Panc1 (cell line): ENCODE results near the gene SSX1.
"Not testable (repeated sequence)": the region's sequence is repeated elsewhere in the genome, so short reads cannot be mapped to it uniquely, and the experiment has no call there.

Source experiments
- POLR2AphosphoS5 ChIP-seq: IDR thresholded peaks from 2 replicates; pipeline ENCODE4 v1.6.1; 2012; ENCODE audit warnings: mild to moderate bottlenecking, low read depth, low read length, moderate library complexity
- TF ChIP-seq, protein P1 (sequence below), 2 experiments: IDR thresholded peaks; 2 replicates each; pipeline ENCODE4 v1.6.1; 2011 to 2012; ENCODE audit warnings: low read depth in 2 of 2, control low read depth in 1 of 2, low read length in 1 of 2, mild to moderate bottlenecking in 1 of 2, moderate library complexity in 1 of 2; ENCODE audit not compliant: insufficient read depth in 1 of 2
- TF ChIP-seq, protein P2 (sequence below): fragments of 450-650 bp; IDR thresholded peaks from 2 replicates; pipeline ENCODE4 v1.5.1; 2017; ENCODE audit warnings: mild to moderate bottlenecking

DNA sequence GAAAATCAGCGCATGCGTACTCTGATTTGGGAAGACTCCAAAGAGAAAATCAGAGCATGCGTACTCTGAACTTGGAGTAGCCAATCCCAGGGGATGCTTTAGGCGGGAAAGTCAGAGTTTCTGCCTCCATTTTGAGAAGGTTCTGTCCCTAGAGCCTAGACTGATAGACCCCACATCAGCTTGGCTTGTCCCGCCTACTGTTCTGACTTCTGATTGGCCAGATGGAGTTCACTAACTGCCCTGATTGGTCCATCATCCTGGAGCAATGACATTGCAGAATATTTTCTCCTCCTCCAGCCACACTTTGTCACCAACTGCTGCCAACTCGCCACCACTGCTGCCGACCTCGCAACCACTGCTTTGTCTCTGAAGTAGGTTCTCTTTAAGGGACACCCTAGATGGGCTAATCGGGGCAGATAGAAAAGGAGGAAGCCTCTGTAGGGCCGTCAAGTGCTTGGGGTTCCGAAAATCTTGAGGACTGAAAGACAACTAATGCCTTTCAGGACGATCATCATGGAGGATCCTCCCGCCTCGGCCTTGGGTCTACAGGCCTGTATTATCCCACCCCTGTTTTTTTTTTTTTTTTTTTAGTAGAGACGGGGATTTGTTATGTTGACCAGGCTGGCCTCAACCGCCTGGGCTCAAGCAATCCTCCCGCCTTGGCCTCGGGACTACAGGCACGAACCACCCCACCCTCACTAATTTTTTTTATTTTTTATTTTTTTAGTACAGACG lies at the start of gene SSX1:
- TF ChIP-seq, protein P1, sequence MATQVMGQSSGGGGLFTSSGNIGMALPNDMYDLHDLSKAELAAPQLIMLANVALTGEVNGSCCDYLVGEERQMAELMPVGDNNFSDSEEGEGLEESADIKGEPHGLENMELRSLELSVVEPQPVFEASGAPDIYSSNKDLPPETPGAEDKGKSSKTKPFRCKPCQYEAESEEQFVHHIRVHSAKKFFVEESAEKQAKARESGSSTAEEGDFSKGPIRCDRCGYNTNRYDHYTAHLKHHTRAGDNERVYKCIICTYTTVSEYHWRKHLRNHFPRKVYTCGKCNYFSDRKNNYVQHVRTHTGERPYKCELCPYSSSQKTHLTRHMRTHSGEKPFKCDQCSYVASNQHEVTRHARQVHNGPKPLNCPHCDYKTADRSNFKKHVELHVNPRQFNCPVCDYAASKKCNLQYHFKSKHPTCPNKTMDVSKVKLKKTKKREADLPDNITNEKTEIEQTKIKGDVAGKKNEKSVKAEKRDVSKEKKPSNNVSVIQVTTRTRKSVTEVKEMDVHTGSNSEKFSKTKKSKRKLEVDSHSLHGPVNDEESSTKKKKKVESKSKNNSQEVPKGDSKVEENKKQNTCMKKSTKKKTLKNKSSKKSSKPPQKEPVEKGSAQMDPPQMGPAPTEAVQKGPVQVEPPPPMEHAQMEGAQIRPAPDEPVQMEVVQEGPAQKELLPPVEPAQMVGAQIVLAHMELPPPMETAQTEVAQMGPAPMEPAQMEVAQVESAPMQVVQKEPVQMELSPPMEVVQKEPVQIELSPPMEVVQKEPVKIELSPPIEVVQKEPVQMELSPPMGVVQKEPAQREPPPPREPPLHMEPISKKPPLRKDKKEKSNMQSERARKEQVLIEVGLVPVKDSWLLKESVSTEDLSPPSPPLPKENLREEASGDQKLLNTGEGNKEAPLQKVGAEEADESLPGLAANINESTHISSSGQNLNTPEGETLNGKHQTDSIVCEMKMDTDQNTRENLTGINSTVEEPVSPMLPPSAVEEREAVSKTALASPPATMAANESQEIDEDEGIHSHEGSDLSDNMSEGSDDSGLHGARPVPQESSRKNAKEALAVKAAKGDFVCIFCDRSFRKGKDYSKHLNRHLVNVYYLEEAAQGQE (IDR thresholded peaks at IDR 0.05; ENCODE audit: insufficient read depth in 1 of 2, low read depth in 2 of 2, low read length in 1 of 2), result not testable (repeated sequence)
- TF ChIP-seq, protein P2, sequence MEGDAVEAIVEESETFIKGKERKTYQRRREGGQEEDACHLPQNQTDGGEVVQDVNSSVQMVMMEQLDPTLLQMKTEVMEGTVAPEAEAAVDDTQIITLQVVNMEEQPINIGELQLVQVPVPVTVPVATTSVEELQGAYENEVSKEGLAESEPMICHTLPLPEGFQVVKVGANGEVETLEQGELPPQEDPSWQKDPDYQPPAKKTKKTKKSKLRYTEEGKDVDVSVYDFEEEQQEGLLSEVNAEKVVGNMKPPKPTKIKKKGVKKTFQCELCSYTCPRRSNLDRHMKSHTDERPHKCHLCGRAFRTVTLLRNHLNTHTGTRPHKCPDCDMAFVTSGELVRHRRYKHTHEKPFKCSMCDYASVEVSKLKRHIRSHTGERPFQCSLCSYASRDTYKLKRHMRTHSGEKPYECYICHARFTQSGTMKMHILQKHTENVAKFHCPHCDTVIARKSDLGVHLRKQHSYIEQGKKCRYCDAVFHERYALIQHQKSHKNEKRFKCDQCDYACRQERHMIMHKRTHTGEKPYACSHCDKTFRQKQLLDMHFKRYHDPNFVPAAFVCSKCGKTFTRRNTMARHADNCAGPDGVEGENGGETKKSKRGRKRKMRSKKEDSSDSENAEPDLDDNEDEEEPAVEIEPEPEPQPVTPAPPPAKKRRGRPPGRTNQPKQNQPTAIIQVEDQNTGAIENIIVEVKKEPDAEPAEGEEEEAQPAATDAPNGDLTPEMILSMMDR, result not testable (repeated sequence)
- TF ChIP-seq POLR2AphosphoS5, result not testable (repeated sequence)
